ENCODE results near the gene NT5C1A.

The NT5C1A gene

DNA sequence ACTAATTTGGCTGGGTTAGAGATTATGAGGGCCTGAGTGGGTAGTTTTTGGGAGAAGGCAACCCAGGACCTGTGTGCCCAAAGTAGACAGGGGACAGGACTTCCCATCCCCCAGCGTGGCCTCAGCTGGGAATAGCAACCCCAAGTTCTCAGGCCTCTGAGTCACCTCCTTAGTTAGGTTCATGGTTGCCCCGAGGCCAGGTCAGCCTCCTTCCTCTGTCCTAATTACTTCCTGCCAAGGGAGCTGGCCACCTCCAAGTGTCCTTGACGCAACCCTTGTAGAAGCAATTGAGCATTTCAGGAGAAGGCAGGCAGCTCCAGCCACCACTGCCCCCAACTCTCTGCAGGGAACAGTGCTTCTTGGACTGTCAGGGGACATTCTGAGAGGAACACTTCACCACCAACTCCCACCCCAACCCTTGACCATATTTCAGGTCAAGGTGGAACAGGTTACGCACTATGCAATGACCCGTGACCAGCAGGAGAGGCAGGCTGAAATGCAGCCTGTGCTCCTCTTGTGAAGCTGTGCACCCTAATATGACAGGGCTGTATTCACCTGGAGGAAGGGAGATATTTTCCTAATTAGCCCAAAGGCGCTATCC, 5.1 kb upstream of the NT5C1A start:
- no peak for ATAC-seq
- TF ChIP-seq TCF4 (CRISPR knock-in tag; IDR thresholded peaks at IDR 0.05; ENCODE audit: borderline replicate concordance) (no peak), TOX (CRISPR knock-in tag; IDR thresholded peaks at IDR 0.05; ENCODE audit: borderline replicate concordance) (no peak), OSR1 (CRISPR knock-in tag; IDR thresholded peaks at IDR 0.05) (no peak), ZNF70 (CRISPR knock-in tag; IDR thresholded peaks at IDR 0.05) (no peak), ZC3H10 (CRISPR knock-in tag; IDR thresholded peaks at IDR 0.05) (no peak)
- TF ChIP-seq, protein P1, sequence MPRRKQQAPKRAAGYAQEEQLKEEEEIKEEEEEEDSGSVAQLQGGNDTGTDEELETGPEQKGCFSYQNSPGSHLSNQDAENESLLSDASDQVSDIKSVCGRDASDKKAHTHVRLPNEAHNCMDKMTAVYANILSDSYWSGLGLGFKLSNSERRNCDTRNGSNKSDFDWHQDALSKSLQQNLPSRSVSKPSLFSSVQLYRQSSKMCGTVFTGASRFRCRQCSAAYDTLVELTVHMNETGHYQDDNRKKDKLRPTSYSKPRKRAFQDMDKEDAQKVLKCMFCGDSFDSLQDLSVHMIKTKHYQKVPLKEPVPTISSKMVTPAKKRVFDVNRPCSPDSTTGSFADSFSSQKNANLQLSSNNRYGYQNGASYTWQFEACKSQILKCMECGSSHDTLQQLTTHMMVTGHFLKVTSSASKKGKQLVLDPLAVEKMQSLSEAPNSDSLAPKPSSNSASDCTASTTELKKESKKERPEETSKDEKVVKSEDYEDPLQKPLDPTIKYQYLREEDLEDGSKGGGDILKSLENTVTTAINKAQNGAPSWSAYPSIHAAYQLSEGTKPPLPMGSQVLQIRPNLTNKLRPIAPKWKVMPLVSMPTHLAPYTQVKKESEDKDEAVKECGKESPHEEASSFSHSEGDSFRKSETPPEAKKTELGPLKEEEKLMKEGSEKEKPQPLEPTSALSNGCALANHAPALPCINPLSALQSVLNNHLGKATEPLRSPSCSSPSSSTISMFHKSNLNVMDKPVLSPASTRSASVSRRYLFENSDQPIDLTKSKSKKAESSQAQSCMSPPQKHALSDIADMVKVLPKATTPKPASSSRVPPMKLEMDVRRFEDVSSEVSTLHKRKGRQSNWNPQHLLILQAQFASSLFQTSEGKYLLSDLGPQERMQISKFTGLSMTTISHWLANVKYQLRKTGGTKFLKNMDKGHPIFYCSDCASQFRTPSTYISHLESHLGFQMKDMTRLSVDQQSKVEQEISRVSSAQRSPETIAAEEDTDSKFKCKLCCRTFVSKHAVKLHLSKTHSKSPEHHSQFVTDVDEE (CRISPR knock-in tag; IDR thresholded peaks at IDR 0.05), result no peak
- TF ChIP-seq, protein P2, sequence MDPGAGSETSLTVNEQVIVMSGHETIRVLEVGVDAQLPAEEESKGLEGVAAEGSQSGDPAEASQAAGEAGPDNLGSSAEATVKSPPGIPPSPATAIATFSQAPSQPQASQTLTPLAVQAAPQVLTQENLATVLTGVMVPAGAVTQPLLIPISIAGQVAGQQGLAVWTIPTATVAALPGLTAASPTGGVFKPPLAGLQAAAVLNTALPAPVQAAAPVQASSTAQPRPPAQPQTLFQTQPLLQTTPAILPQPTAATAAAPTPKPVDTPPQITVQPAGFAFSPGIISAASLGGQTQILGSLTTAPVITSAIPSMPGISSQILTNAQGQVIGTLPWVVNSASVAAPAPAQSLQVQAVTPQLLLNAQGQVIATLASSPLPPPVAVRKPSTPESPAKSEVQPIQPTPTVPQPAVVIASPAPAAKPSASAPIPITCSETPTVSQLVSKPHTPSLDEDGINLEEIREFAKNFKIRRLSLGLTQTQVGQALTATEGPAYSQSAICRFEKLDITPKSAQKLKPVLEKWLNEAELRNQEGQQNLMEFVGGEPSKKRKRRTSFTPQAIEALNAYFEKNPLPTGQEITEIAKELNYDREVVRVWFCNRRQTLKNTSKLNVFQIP (CRISPR knock-in tag; IDR thresholded peaks at IDR 0.05; ENCODE audit: borderline replicate concordance, low read depth), result no peak
- TF ChIP-seq, protein P3, sequence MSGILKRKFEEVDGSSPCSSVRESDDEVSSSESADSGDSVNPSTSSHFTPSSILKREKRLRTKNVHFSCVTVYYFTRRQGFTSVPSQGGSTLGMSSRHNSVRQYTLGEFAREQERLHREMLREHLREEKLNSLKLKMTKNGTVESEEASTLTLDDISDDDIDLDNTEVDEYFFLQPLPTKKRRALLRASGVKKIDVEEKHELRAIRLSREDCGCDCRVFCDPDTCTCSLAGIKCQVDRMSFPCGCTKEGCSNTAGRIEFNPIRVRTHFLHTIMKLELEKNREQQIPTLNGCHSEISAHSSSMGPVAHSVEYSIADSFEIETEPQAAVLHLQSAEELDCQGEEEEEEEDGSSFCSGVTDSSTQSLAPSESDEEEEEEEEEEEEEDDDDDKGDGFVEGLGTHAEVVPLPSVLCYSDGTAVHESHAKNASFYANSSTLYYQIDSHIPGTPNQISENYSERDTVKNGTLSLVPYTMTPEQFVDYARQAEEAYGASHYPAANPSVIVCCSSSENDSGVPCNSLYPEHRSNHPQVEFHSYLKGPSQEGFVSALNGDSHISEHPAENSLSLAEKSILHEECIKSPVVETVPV (CRISPR knock-in tag; IDR thresholded peaks at IDR 0.05), result no peak

DNA sequence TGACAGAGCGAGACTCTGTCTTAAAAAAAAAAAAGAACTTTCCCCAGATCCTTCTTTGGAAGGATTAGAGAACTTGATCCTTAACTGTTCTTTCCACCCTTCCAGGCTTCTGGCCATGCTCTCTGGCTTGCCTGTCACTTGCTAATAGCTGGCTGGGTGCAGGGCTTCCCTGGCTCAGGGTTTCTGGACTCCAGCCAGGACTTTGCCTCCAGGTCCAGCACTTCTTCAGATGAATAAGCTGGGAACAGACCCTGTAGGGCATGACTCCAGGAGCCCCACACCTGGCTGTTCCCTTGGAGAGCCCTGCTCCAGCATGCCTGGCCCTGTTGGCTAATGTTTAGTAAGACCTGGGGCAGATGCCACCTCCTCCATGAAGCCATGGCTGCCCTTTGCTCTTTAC, 3.3 kb upstream of the NT5C1A start:
- TF ChIP-seq ZFP30 (CRISPR knock-in tag; IDR thresholded peaks at IDR 0.05), result no peak
- no peak for TF ChIP-seq GLIS3 (CRISPR knock-in tag; IDR thresholded peaks at IDR 0.05)
- TF ChIP-seq TOX (CRISPR knock-in tag; IDR thresholded peaks at IDR 0.05; ENCODE audit: borderline replicate concordance), result no peak
- no peak for TF ChIP-seq ARNTL (CRISPR knock-in tag; IDR thresholded peaks at IDR 0.05; ENCODE audit: borderline replicate concordance, low read depth)
- TF ChIP-seq, protein P3 (CRISPR knock-in tag; IDR thresholded peaks at IDR 0.05), result no peak
- TF ChIP-seq, protein P2 (CRISPR knock-in tag; IDR thresholded peaks at IDR 0.05; ENCODE audit: borderline replicate concordance, low read depth), result no peak
- TF ChIP-seq, protein P1 (CRISPR knock-in tag; IDR thresholded peaks at IDR 0.05), result no peak
- no peak for TF ChIP-seq CSDC2 (CRISPR knock-in tag; IDR thresholded peaks at IDR 0.05)
- TF ChIP-seq, protein P4, sequence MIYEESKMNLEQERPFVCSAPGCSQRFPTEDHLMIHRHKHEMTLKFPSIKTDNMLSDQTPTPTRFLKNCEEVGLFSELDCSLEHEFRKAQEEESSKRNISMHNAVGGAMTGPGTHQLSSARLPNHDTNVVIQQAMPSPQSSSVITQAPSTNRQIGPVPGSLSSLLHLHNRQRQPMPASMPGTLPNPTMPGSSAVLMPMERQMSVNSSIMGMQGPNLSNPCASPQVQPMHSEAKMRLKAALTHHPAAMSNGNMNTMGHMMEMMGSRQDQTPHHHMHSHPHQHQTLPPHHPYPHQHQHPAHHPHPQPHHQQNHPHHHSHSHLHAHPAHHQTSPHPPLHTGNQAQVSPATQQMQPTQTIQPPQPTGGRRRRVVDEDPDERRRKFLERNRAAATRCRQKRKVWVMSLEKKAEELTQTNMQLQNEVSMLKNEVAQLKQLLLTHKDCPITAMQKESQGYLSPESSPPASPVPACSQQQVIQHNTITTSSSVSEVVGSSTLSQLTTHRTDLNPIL (CRISPR knock-in tag; IDR thresholded peaks at IDR 0.05; ENCODE audit: low read depth), result no peak
- no peak for TF ChIP-seq ZNF8 (CRISPR knock-in tag; IDR thresholded peaks at IDR 0.05)
- TF ChIP-seq OSR1 (CRISPR knock-in tag; IDR thresholded peaks at IDR 0.05), result no peak
- TF ChIP-seq ZFP3 (CRISPR knock-in tag; IDR thresholded peaks at IDR 0.05), result no peak
- TF ChIP-seq ESRRG (CRISPR knock-in tag; IDR thresholded peaks at IDR 0.05), result no peak
- no peak for TF ChIP-seq ZNF70 (CRISPR knock-in tag; IDR thresholded peaks at IDR 0.05)
- no peak for TF ChIP-seq PPARA (CRISPR knock-in tag; IDR thresholded peaks at IDR 0.05; ENCODE audit: borderline replicate concordance)
- no peak for ATAC-seq
